ENCODE results near the gene SYDE2. TPM values are rescaled to one million over a fixed set of nuclear protein-coding genes. Genes with fewer than 3 reads are reported as not detected.
"Not testable (repeated sequence)": the region's sequence is repeated elsewhere in the genome, so short reads cannot be mapped to it uniquely, and the experiment has no call there.

The SYDE2 gene
- total RNA-seq, 1 experiment from 2014 or later = 12.0 TPM

GRCh38 chr1:85179522-85179921, 21.3 kb downstream of the SYDE2 start:
- in situ Hi-C loops (cut with HindIII; ENCODE audit: low sequenced_read_pairs) = no loop called here
- no peak for DNase-seq (ENCODE audit: low spot score)

- in situ Hi-C loops (cut with HindIII; ENCODE audit: low sequenced_read_pairs) = no loop called here
- DNase-seq (ENCODE audit: low spot score) = no peak
Measured at GRCh38 chr1:85178396-85178795, 22.4 kb downstream of the SYDE2 start.

GRCh38 chr1:85174503-85174902, 26.3 kb downstream of the SYDE2 start:
- in situ Hi-C loops (cut with HindIII; ENCODE audit: low sequenced_read_pairs) = no loop called here
- DNase-seq (ENCODE audit: low spot score) = no peak

- in situ Hi-C loops (cut with HindIII; ENCODE audit: low sequenced_read_pairs) = no loop called here
- no peak for DNase-seq (ENCODE audit: low spot score)
Measured at GRCh38 chr1:85172684-85173337, 28.0 kb downstream of the SYDE2 start.

GRCh38 chr1:85171721-85172120, 29.1 kb downstream of the SYDE2 start:
- no peak for DNase-seq (ENCODE audit: low spot score)
- in situ Hi-C loops (cut with HindIII; ENCODE audit: low sequenced_read_pairs) = no loop called here

- DNase-seq (ENCODE audit: low spot score) = no peak
- in situ Hi-C loops (cut with HindIII; ENCODE audit: low sequenced_read_pairs) = no loop called here
Measured at GRCh38 chr1:85168884-85169283, 31.9 kb downstream of the SYDE2 start.

- DNase-seq (ENCODE audit: low spot score) = no peak
- in situ Hi-C loops (cut with HindIII; ENCODE audit: low sequenced_read_pairs) = no loop called here
Measured at GRCh38 chr1:85166351-85166750, 34.5 kb downstream of the SYDE2 start.

GRCh38 chr1:85158910-85159309, 41.9 kb downstream of the SYDE2 start:
- DNase-seq (ENCODE audit: low spot score) = no peak
- in situ Hi-C loops (cut with HindIII; ENCODE audit: low sequenced_read_pairs) = no loop called here

- in situ Hi-C loops (cut with HindIII; ENCODE audit: low sequenced_read_pairs) = no loop called here
- no peak for DNase-seq (ENCODE audit: low spot score)
Measured at GRCh38 chr1:85157436-85157835, 43.4 kb downstream of the SYDE2 start.

GRCh38 chr1:85153149-85153891, 47.5 kb downstream of the SYDE2 start:
- DNase-seq (ENCODE audit: low spot score) = no peak
- in situ Hi-C loops (cut with HindIII; ENCODE audit: low sequenced_read_pairs) = no loop called here

GRCh38 chr1:85151446-85151845, 49.4 kb downstream of the SYDE2 start:
- DNase-seq (ENCODE audit: low spot score) = no peak
- in situ Hi-C loops (cut with HindIII; ENCODE audit: low sequenced_read_pairs) = no loop called here

- in situ Hi-C loops (cut with HindIII; ENCODE audit: low sequenced_read_pairs) = no loop called here
- no peak for DNase-seq (ENCODE audit: low spot score)
Measured at GRCh38 chr1:85149805-85150204, 51.0 kb downstream of the SYDE2 start.

- DNase-seq (ENCODE audit: low spot score) = no peak
- in situ Hi-C loops (cut with HindIII; ENCODE audit: low sequenced_read_pairs) = no loop called here
Measured at GRCh38 chr1:85148524-85149250, 52.1 kb downstream of the SYDE2 start.

- in situ Hi-C loops (cut with HindIII; ENCODE audit: low sequenced_read_pairs) = no loop called here
- no peak for DNase-seq (ENCODE audit: low spot score)
Measured at GRCh38 chr1:85146972-85147359, 53.9 kb downstream of the SYDE2 start.

GRCh38 chr1:85146298-85146971, 54.4 kb downstream of the SYDE2 start:
- in situ Hi-C loops (cut with HindIII; ENCODE audit: low sequenced_read_pairs); DNase-seq (ENCODE audit: low spot score): not testable (repeated sequence)

GRCh38 chr1:85144351-85144750, 56.5 kb downstream of the SYDE2 start:
- in situ Hi-C loops (cut with HindIII; ENCODE audit: low sequenced_read_pairs) = no loop called here

GRCh38 chr1:85142753-85143152, 58.1 kb downstream of the SYDE2 start:
- in situ Hi-C loops (cut with HindIII; ENCODE audit: low sequenced_read_pairs) = no loop called here
- DNase-seq (ENCODE audit: low spot score) = peak; percentile 67

More at GRCh38 chr1:85144351-85144750, 56.5 kb downstream of the SYDE2 start:
- no peak for DNase-seq (ENCODE audit: low spot score)

GRCh38 chr1:85138439-85138838, 62.4 kb downstream of the SYDE2 start:
- DNase-seq (ENCODE audit: low spot score); in situ Hi-C loops (cut with HindIII; ENCODE audit: low sequenced_read_pairs): not testable (repeated sequence)

- DNase-seq (ENCODE audit: low spot score) = peak; percentile 97
- in situ Hi-C loops (cut with HindIII; ENCODE audit: low sequenced_read_pairs) = no loop called here
Measured at GRCh38 chr1:85137660-85138059, 63.2 kb downstream of the SYDE2 start.

GRCh38 chr1:85135392-85135798, 65.4 kb downstream of the SYDE2 start:
- in situ Hi-C loops (cut with HindIII; ENCODE audit: low sequenced_read_pairs) = no loop called here
- no peak for DNase-seq (ENCODE audit: low spot score)

All from G401 (cell line).